GM12875 (cell line): ENCODE measurements around the gene VWF.

Source experiments
- H3K4me3 ChIP-seq: one replicate; pipeline ENCODE4 v1.5.1; 2011; ENCODE audit warnings: low read depth, low read length, control low read depth
- TF ChIP-seq, protein P1 (sequence below): IDR thresholded peaks from 2 replicates; pipeline ENCODE4 v1.5.1; 2011; ENCODE audit warnings: low read depth, mild to moderate bottlenecking, control low read depth, inconsistent platforms, low read length, moderate library complexity, borderline replicate concordance; ENCODE audit not compliant: insufficient read depth

VWF gene

DNA sequence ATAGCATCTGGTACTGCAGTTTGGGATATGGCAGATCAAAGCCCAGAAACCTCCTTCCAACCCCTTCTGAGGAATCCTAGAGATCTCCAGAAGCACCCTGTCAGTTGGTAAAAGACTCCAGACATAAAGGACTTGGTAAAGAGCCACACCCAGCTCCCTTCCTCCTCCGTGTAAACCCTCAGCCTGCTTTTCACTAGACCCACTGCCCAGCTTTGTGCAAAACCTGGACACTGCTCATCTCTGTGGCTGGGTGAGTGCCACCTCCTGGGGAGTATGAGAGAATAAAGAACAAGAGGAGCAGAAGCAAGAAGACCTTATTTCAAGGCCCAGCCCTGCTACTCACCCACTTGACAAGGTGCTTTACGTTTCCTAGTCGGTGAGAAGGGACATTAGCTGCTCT lies 212.5 kb downstream of the VWF start:
- TF ChIP-seq, protein P1, sequence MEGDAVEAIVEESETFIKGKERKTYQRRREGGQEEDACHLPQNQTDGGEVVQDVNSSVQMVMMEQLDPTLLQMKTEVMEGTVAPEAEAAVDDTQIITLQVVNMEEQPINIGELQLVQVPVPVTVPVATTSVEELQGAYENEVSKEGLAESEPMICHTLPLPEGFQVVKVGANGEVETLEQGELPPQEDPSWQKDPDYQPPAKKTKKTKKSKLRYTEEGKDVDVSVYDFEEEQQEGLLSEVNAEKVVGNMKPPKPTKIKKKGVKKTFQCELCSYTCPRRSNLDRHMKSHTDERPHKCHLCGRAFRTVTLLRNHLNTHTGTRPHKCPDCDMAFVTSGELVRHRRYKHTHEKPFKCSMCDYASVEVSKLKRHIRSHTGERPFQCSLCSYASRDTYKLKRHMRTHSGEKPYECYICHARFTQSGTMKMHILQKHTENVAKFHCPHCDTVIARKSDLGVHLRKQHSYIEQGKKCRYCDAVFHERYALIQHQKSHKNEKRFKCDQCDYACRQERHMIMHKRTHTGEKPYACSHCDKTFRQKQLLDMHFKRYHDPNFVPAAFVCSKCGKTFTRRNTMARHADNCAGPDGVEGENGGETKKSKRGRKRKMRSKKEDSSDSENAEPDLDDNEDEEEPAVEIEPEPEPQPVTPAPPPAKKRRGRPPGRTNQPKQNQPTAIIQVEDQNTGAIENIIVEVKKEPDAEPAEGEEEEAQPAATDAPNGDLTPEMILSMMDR, result no peak
- H3K4me3 ChIP-seq, result no peak overlapping the region

DNA sequence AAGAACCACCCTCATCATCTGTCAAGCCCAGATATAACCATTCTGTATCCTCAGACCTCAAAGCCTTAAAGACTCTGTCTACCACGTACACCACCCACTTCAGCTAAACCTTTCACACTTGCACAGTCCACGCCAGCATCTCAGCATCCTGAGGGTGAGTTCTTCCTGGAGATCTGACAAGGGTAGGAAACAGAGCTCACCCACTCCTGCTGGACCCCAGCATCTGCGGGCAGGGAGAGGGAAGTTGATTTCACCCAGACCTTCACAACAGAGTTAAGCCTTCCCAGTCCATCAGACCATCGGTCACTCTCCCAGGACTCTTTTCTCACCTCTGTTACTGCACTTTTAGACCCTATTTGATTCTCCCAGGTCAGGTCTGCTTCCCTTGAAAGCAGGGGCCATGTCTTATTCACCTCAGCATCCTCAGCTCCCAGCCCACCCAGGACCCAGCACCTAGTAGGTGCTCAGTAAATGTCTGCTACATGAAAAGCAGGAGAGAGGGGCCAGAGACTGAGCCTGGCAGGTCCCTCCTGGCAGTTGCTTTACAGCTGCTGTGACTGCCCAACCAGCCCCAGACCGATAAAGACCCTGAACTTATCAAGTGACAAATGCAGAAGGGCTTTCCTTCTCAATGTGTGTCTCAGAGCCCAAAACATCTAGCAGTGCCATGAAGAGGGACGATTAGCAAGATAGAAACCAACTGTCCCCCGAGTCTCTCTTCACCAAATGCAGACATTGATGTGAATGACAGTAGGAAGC lies 213.5 kb downstream of the VWF start:
- no peak overlapping the region for H3K4me3 ChIP-seq
- TF ChIP-seq, protein P1, result no peak

DNA sequence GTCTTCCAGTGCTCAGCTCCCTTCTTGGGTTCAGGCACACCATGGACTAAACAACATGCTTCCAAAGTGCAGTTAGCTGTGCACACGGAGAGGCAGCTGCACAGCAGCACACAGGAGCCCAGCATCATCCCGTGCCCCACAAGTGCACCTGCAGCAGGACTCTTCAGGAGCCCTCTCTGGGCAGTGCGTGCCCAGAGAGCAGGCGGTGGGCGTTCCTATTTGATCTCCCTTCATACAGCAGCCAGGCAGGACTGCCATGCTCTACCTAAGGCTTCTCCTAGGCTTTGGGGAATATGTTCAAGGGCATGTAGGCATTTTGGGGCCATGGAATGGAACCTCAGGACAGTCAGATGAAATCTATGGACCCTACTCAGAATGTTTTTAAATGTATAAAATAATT lies 214.9 kb downstream of the VWF start:
- H3K4me3 ChIP-seq, result no peak overlapping the region
- TF ChIP-seq, protein P1, result no peak

DNA sequence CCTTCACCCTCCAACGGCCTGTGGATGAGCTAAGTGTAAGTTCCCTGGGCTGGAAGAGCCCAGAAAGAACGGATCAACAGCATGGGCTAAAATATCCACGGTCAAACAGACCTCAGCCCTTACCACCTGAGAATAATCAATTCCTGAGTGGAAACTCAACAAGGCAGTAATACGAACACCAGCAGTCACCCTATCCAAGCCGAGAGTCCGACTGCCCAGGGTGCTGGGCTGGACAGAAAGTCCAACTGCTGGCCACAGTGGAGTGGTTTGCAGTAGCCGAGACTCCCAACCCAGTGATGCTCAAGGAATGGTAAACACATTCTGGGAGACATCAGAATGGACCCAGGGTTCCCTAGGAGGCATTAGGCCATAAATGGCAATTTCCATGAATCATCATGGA lies 216.2 kb downstream of the VWF start:
- TF ChIP-seq, protein P1, result no peak
- H3K4me3 ChIP-seq, result no peak overlapping the region

DNA sequence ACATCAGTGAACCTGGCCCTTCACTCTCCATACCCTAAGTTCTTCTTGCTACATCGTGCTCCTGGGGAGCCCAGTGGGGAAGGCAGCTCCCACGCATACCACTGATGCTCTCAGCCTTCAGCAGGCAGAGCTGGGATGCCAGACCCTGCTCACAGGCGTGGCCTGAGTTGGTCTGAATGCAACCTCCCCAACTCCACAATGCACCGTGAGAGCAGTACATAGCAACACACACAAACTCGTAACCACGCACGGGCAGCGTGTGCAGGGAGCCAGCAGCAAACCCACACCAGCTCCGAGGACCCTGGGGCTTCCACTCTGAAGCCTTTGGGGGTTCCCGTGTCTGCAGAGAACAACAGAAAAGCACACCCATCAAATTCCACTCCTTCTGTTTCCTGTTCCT lies 216.7 kb downstream of the VWF start:
- no peak overlapping the region for H3K4me3 ChIP-seq
- TF ChIP-seq, protein P1, result no peak

DNA sequence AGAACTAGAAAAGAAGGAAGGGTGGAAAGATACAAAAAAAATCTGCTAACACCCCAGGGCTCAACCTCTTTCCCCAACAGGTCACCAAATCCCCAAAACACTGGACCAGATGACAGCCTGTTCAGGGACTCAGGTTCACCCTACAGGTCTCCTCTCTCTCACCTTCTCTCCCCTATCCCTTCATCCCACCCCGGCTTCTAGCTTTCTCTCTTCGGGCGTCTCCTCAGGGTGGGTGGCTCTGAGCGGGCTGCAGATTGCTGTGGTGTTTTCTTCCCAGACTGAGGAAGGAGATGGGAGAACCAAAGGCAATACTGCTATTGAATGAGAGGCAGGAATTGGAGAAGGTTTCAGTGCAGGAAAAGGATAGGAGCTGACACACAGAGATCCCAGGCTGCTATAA lies 218.7 kb downstream of the VWF start:
- H3K4me3 ChIP-seq, result no peak overlapping the region
- TF ChIP-seq, protein P1, result no peak

DNA sequence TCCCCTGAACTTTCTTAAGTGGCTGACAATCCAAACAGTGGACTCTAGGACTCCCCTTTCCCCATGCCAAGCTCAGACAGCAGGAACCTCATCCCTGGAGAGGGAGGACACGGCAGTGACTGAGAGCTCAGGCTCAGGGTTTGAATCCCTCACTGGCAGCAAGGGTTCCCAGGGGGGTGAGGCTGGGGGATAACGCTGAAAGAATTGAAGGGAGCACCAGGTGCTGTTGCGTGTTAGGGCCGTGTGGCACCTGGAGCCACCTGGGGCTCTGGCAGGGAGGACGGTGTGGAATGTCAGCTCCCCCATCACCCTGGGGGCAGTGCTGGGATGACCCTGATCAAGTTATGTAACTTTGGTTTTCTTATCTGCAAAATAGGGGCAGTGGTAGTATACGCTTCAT lies 219.5 kb downstream of the VWF start:
- TF ChIP-seq, protein P1, result no peak
- no peak overlapping the region for H3K4me3 ChIP-seq
